Heart right ventricle (tissue), 16 donors: Measurements from ENCODE around the gene TNFRSF14. TPM values are rescaled to one million over a fixed set of nuclear protein-coding genes. Genes with fewer than 3 reads are reported as not detected.
"Not testable (repeated sequence)": the region's sequence is repeated elsewhere in the genome, so short reads cannot be mapped to it uniquely, and the experiment has no call there.

Experiments
- ATAC-seq, 8 donors: fragments of 200-7000 bp; cut with Tn5 transposase; one replicate each; pipeline ENCODE4 v1.9.1; 2020; ENCODE audit warnings: mild to moderate bottlenecking in 8 of 8, moderate library complexity in 8 of 8, moderate number of reproducible peaks in 1 of 8
- DNase-seq, 2 donors: peaks; one replicate each; pipeline ENCODE4 v3.0.0-alpha.2; 2020
- H3K27ac ChIP-seq, 10 donors: fragments of 200-600 bp; sonication (generic) in 2 of 10; one replicate each; pipeline versions ENCODE4 v1.5.0 to v1.8.0; 2020 to 2022; ENCODE audit warnings: mild to moderate bottlenecking in 3 of 10
- H3K27me3 ChIP-seq, 7 donors: fragments of 200-600 bp; one replicate each; pipeline ENCODE4 v1.8.0; 2021 to 2022; ENCODE audit warnings: mild to moderate bottlenecking in 2 of 7
- H3K36me3 ChIP-seq, 9 donors: fragments of 200-600 bp; sonication (generic) in 1 of 9; one replicate each; pipeline versions ENCODE4 v1.5.0 to v1.8.0; 2020 to 2022; ENCODE audit warnings: mild to moderate bottlenecking in 2 of 9
- H3K4me1 ChIP-seq, 9 donors: fragments of 200-600 bp; sonication (generic) in 1 of 9; one replicate each; pipeline versions ENCODE4 v1.5.0 to v1.8.0; 2020 to 2022; ENCODE audit warnings: mild to moderate bottlenecking in 4 of 9
- H3K4me3 ChIP-seq, 10 donors: fragments of 200-600 bp; sonication (generic) in 2 of 10; one replicate each; pipeline versions ENCODE4 v1.5.0 to v1.8.0; 2020 to 2022; ENCODE audit warnings: mild to moderate bottlenecking in 7 of 10, moderate library complexity in 2 of 10
- H3K9me3 ChIP-seq, 11 donors: fragments of 200-600 bp in 10 of 11; sonication (generic) in 2 of 11; one replicate each; pipeline versions ENCODE4 v1.5.0 to v1.8.0; 2013 to 2022; ENCODE audit warnings: mild to moderate bottlenecking in 2 of 11, control low read depth in 1 of 11, moderate library complexity in 1 of 11
- WGBS, 2 donors: extraction: QIAGEN DNeasy Blood & Tissue Kit; methylation state at CpG; one replicate each; pipeline ENCODE4 v1.1.7; 2013; ENCODE audit warnings: inconsistent platforms in 1 of 2; 5-methylcytosine and 5-hydroxymethylcytosine counted together
- intact Hi-C, 10 donors: fragments of 100-400 bp; cut with DNase I; formaldehyde crosslinking; loops; one replicate each; pipeline versions ENCODE4 v1.11.1 to v1.14.2; 2022
- polyA plus RNA-seq, 2 donors: library from polyadenylated mRNA; stranded (reverse); fragments of 200-250 nt; gene quantifications; one replicate each; pipeline ENCODE4 v1.2.3, GENCODE V29; 2013
- total RNA-seq, 10 donors: library from RNA; stranded (reverse); fragmentation: NEBNext Ultra II Directional in 3 of 10; extraction: Animal tissue kit (Norgen Biotek cat#: 25700) in 3 of 10; gene quantifications; one replicate each; pipeline versions ENCODE4 v1.2.1 to v1.2.4, GENCODE V29; 2021 to 2023
- TF ChIP-seq, protein P1 (sequence below), 9 donors: fragments of 200-600 bp; sonication (generic) in 2 of 9; IDR thresholded peaks; one replicate each; pipeline versions ENCODE4 v1.5.0 to v1.8.0; 2021 to 2022; ENCODE audit warnings: antibody characterized with exemption in 9 of 9, mild to moderate bottlenecking in 5 of 9, moderate library complexity in 1 of 9
- donor health status: Arrhythmogenic right ventricular cardiomyopathy.
- donor health status: ischemic (EF 13 %, LVEDD 7.1; RV severe dilation, severe dysfunction).
- donor health status: healthy with polysubstance abuse.
- donor health status: DM: no; HTN: yes; CAD: no.
- donor health status: DM: no; HTN: no; CAD: no.
- donor health status: ischemic (EF 25% LVEDD 6.9; RV normal size, moderate dysfunction).
- donor health status: ischemic (EF 25% LVEDD 5.7; RV mildly dilated, moderate dysfunction).
- donor health status: healthy.
- donor health status: DM: yes; HTN: yes; CAD: no.
- donor health status: Ischemic cardiomyopathy.
- donor health status: ischemic (EF 35%, LVEDD 5.7; RV mildly dilated, moderate dysfunction).
- donor health status: nonischemic (EF 11% LVEDD 7.7; RV severe dilation, severe dysfunction).
- donor health status: DM: yes; HTN: yes; CAD: no.
- donor health status: PGD.
- donor health status: ischemic (EF 29% LVEDD 5.4; RV normal size, mild dysfunction).
- donor health status: nonischemic (EF 23%, LVEDD 6.1; RV moderate dilation, normal function).

TNFRSF14 gene
- total and polyA plus RNA-seq, 12 donors, result 7.5 to 59.6 (median 14.7) TPM

DNA sequence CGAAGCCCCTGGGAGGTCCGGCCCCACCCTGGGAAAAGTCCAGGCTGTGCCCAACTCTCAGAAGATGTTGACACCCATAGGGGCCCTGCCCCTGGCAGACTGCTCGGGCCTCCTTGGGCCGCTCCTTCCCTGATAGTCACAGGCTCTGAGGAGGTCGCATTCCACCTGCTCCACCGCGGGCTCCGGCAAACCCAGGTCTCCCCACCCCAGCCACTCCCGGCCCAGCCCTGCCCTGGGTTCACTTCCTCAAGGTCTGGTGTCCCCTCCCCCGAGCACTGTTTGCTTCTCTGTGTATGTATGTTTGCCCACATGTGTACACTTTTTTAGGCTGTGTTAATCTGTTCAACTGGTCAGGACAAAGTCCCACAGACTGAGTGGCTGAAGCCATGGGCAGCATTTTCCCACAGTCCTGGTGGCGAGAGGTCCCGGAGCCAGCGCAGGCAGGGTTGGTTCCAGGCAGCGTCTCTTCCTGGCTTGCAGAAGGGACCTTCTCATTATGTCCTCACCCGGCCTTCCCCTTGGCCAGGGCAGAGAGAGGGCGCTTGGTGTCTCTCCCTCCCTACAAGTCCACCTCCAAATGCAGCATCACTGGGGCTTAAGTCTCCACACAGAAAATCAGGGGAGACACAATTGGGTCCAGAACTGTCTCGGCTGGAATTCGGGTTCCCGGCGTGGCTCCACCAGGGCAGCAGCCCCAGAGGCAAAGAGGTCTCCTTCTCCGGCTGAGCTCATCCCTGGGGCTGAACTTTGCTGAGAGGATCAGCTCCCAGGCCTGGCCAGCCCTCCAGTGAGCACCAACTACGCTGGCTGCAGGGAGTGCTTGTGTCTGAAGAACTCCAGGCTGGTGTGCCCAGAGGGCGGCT, 19.9 kb downstream of the TNFRSF14 start:
- DNase-seq, result peak in 1 of 2 donors; percentile 13

GRCh38 chr1:2577565-2578075, 21.4 kb downstream of the TNFRSF14 start:
- H3K27me3 ChIP-seq, H3K36me3 ChIP-seq, DNase-seq, intact Hi-C loops: not testable (repeated sequence)
- peak in 4 of 8 donors; percentile 1 to 23 (median 10) for ATAC-seq
- Histone ChIP-seq H3K9me3 (peaks cover 0 to 11% (median 0%) of the 10 kb centered on the region in 11 donors), H3K27ac (peak overlapping the region; percentile 53 to 96 (median 88)), H3K4me1 (peaks cover 7 to 53% (median 29%) of the 10 kb centered on the region in 9 donors), H3K4me3 (peak overlapping the region in 9 of 10 donors; percentile 5 to 39 (median 24))
- WGBS, 2 donors, result 66% methylated on average over 18 to 20 of the region's 23 CpGs

More for the DNA sequence above, 19.9 kb downstream of the TNFRSF14 start:
- peak overlapping the region in 3 of 10 donors; percentile 3 to 23 (median 22) for H3K4me3 ChIP-seq
- peaks cover 0 to 7% (median 0%) of the 10 kb centered on the region in 7 donors for H3K27me3 ChIP-seq
- peak in 1 of 8 donors; percentile 6 for ATAC-seq
- intact Hi-C loops, result loop anchor here in 1 of 10 donors (2.0 kb wide), 1 partner anchor 17 kb away; no protein-coding TSS in a partner anchor
- TF ChIP-seq, protein P1, sequence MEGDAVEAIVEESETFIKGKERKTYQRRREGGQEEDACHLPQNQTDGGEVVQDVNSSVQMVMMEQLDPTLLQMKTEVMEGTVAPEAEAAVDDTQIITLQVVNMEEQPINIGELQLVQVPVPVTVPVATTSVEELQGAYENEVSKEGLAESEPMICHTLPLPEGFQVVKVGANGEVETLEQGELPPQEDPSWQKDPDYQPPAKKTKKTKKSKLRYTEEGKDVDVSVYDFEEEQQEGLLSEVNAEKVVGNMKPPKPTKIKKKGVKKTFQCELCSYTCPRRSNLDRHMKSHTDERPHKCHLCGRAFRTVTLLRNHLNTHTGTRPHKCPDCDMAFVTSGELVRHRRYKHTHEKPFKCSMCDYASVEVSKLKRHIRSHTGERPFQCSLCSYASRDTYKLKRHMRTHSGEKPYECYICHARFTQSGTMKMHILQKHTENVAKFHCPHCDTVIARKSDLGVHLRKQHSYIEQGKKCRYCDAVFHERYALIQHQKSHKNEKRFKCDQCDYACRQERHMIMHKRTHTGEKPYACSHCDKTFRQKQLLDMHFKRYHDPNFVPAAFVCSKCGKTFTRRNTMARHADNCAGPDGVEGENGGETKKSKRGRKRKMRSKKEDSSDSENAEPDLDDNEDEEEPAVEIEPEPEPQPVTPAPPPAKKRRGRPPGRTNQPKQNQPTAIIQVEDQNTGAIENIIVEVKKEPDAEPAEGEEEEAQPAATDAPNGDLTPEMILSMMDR (IDR thresholded peaks at IDR 0.05), result no peak
- peaks cover 0 to 11% (median 0%) of the 10 kb centered on the region in 11 donors for H3K9me3 ChIP-seq
- H3K4me1 ChIP-seq, result peaks cover 7 to 40% (median 29%) of the 10 kb centered on the region in 9 donors
- 68 to 75% methylated on average over 23 of the region's 23 CpGs for WGBS, 2 donors
- H3K27ac ChIP-seq, result peak overlapping the region; percentile 74 to 96 (median 82)
- H3K36me3 ChIP-seq, result no peaks in the 10 kb centered on the region

DNA sequence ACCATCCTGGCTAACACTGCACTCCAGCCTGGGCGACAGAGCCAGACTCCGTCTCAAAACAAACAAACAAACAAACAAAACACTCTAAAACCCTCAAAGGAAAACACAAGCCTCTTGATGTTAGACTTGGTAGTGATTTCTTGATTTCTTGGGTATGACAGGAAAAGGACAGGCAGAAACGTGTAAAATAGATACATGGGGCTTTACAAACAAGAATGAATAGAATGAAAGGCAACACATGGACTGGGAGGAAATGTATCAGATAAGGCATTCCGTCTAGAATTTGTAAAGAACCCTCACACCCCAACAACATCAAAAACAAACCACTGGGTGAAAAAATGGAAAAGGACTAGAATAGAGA, 22.6 kb downstream of the TNFRSF14 start:
- peak overlapping the region in 3 of 10 donors; percentile 24 to 39 (median 36) for H3K4me3 ChIP-seq
- peak overlapping the region; percentile 53 to 96 (median 88) for H3K27ac ChIP-seq
- no peaks in the 10 kb centered on the region for H3K36me3 ChIP-seq
- ATAC-seq (no peak), DNase-seq (no peak)
- H3K4me1 ChIP-seq, result peaks cover 7 to 53% (median 31%) of the 10 kb centered on the region in 9 donors
- intact Hi-C loops, result no loop called here
- peaks cover 0 to 7% (median 0%) of the 10 kb centered on the region in 7 donors for H3K27me3 ChIP-seq
- H3K9me3 ChIP-seq, result peaks cover 0 to 4% (median 0%) of the 10 kb centered on the region in 11 donors
- TF ChIP-seq, protein P1 (IDR thresholded peaks at IDR 0.05), result no peak
- 48 to 61% methylated on average over 4 of the region's 4 CpGs for WGBS, 2 donors

DNA sequence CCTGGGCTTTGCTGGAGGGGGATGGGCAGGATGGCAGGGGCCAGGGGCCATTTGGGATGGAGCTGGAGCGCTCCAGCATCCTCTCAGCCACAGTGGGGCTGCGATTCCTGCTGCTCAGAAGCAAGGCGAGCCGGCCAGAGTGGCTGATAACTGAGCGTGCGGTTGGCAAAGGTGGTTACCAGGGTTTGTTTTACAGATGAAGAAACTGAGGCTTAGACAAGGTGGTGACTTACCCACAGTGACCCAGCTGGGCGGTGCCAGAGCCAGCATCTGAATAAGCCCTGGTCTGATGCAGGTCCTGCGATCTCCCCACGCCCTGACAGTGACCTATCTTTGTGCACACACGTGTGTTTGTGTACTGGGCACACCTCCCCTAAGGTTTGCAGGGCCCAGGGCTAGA, 24.5 kb downstream of the TNFRSF14 start:
- Histone ChIP-seq H3K27me3 (peaks cover 0 to 7% (median 0%) of the 10 kb centered on the region in 7 donors), H3K27ac (no peak overlapping the region), H3K9me3 (no peaks in the 10 kb centered on the region), H3K4me3 (no peak overlapping the region), H3K36me3 (no peaks in the 10 kb centered on the region), H3K4me1 (peaks cover 12 to 65% (median 44%) of the 10 kb centered on the region in 9 donors)
- no peak for DNase-seq
- WGBS, 2 donors, result 90 to 91% methylated on average over 10 of the region's 10 CpGs
- intact Hi-C loops, result loop anchor here in 2 of 10 donors (5.0 to 10.0 kb wide), 2 partner anchors 33 to 64 kb away; no protein-coding TSS in a partner anchor
- TF ChIP-seq, protein P1 (IDR thresholded peaks at IDR 0.05), result no peak
- no peak for ATAC-seq
